ENCODE measurements around the gene VSIG10L.

The VSIG10L gene

DNA sequence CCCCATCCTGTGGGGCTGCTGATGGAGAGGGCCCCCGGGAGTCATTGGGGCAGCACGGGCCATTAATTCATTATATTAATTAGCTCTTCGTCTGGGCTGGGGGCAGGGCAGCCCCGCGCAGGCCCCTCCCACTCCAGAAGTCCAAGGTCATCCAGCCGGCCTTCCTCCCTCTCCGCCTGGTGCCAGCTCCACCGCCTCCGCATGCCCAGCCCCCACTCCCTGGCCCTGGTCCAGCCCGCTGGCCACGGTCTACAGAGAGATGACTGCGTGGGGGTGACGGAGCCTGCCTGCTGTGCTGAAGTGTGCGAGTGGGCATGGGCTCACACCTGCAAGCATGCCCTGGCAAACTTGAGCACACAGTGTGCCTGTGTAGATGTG lies 21.7 kb downstream of the VSIG10L start:
- no peak for DNase-seq (ENCODE audit: low read depth, low spot score)

DNA sequence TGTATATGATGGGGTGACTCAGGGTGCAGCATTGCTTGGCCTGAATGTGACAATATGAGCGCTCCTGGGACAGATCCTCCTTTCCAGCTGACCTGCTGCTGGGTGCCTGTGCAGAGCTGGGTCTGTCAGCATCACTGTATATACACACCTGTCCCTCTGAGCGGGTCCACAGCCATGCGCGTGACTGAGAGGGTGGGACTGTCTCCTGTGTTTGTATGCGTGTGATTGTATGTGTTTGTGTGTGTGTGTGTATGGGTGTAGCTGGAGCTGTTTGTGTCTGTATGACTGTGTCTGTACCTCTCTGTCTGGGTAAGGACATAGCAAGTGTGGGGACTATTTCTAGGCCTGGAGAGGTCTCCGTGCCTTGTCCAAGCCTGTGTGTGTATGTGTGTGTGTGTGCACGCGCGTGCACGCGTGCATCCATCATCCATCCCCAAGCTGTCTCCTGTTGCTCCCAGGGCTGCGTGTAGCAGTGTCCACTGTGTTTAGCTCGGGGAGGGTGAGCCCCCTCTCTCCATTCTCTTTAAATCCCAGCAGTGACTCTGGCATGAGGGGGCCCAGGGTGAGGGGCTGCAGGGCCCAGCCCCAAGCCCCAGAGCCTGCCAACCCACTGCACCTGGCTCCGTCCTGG lies 22.2 kb downstream of the VSIG10L start:
- no peak for DNase-seq (ENCODE audit: low read depth, low spot score)
- no peak overlapping the region for H3K27ac ChIP-seq

More for the DNA sequence above, 21.7 kb downstream of the VSIG10L start:
- no peak overlapping the region for H3K27ac ChIP-seq

DNA sequence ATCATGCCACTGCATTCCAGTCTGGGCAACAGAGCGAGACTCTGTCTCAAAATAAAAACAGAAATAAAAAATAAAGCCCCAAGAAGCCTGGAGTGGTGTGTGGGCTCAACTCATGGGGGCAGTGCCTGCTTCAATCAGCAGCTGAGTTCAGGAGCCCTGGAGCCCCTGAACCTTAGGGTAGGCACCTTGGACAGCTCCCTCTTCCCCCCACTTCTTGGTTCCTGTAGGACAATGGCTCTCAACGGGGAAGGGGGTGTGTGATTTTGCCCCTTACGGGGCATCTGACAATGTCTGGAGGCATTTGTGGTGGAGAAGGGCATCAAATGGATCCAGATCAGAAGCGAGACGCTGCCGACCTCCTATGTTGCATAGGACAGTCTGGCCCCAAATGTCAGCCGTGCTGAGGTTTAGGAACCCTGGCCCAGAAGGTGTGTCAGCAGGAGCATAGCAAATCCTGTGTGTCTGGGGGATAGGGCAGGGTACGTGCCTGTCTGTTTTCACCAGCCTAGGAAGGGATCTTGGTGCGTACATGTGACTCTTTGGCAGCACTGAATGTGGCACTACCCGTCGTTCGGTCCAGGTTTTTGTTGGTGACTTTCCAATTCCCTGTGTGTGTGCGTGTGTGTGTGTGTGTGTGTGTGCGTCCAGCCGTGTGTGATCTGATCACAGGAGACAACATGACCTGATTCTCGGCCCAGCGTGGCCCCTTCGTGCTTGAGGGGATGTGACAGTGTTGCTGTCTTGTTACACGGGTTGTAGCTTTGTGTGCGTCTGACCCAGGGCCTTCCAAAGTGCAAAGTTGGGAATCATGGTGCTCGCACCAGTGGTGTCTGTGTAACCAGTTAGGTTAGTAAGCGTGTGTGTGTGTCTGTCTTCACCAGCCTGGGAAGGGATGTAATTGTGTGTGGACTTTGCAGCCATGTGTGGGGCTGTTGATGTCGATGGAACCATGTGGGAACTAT lies 23.0 kb downstream of the VSIG10L start:
- H3K27ac ChIP-seq, result no peak overlapping the region
- no peak for DNase-seq (ENCODE audit: low read depth, low spot score)

DNA sequence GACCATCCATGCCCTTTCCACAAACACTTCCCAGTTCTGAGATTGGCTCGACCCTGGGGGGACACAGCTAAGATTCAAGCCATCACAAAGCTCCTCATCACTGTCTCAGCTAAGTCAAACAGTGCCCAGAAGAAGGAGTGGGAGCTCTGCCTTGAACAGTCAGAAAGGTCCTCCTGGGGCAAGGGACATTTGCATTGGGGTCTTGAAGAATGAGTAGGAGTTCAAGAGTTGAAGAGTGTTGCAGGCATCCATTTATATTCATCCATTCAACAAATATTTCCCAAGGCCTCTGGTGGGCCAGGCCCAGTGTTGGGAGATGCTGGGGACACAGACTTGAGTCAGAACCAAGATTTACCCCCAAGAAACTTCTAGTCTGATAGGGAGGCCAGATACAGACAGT lies 24.0 kb downstream of the VSIG10L start:
- H3K27ac ChIP-seq, result no peak overlapping the region
- DNase-seq (ENCODE audit: low read depth, low spot score), result no peak

DNA sequence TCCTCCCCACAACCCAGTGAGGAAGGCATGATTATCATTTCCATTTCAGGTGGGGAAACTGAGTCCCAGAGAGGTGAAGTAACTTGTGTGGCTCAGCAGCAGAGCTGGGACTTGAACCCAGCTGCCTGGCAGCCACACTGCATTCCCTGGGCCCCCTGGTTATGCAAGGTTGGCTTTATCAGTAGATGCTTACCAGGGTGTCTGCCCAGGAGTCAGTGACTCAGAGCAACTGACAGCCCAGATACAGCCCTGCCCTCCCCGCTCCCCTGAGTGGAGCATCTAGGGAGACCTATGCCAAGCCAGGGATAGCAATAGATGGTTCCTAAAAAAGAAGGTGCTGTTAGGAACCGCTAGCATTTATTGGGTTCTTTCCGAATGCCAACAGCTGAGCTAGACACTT lies 24.6 kb downstream of the VSIG10L start:
- no peak for DNase-seq (ENCODE audit: low read depth, low spot score)

DNA sequence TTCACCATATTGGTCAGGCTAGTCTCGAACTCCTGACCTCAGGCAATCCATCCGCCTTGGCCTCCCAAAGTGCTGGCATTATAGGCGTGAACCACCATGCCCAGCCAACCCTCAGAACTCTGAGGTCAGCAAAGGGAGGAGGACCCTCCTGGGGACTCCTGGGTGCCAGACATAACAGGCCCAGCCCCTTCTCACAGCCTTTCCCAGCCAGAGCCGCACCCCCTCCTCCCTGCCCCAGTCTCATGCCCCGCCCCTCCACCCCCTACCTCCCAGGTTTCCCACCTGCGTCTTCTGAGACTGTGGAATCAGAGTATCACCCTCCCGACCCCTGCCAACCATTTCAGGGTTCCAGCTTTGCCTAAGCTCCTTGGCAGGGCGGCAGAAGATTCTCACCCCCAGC lies 25.3 kb downstream of the VSIG10L start:
- no peak overlapping the region for H3K27ac ChIP-seq
- no peak for DNase-seq (ENCODE audit: low read depth, low spot score)

More for the DNA sequence above, 24.6 kb downstream of the VSIG10L start:
- H3K27ac ChIP-seq, result no peak overlapping the region

DNA sequence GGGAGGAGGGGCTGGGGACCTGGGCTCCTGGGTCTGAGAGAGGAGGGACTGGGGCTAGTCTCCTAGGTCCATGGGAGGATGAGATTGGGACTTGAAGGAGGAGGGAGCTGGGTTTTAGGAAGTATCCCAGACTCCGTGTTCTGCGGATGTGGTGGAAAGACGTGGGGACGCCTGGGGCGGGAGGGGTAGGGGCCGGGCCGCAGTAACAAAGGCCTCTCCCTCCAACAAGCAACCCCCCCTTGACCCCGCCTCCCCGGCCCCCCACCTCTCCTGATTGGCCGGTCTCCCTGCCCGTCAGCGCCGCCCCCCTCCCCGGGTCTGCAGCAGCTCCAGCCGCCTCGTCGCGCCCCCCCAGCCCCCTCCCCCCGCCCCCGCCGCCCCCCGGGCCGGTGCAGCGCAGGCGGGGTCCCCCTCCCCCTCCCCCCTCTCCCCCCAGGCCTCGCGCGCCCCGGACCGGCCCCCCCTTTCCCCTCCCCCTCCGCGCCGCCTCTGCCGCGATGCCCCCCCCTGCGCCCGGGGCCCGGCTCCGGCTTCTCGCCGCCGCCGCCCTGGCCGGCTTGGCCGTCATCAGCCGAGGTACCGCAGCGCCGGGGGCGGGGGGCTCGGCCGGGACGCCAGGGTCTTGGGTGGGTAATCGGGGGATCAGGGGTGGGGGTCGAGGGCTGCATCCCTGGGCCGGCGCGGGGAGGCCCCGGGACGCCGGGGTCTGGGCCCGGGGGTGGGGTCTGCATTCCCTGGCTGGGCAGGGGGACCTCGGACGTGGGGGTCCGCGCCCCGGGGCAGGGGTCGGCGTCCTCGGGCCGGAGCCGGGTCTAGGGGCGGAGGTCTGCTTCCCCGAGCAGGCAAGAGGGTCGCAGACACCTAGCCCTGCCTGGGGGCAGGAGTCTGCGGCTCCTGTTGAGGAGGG lies 30.3 kb downstream of the VSIG10L start, which contains the start of gene IGLON5:
IGLON5 (plus strand) TSS at position 294 of the 907 bp plus-strand sequence; CDS start at position 498, 204 bp downstream.
- H3K27ac ChIP-seq, result no peak within 1 kb of the TSS
- DNase-seq (ENCODE audit: low read depth, low spot score), result no peak

DNA sequence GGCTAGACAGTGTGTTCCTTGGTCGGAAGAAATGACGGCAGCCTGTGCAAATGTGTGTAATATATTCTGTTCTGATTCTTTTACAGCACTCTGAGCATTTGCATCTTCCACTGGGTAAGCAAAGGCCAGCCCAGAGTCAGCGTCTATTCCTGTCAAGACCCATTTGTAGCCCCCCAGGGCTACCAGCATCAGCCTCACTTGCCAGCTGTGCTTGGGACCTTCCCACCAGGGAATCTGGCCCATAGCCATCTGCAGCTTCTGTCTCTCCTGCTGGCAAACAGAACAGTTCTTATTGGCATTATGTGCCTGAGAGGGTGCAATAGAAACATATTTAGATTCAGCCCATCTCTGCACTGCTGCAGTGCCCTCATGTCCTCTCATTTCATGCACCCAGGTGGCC lies 36.5 kb downstream of the VSIG10L start:
- H3K27ac ChIP-seq, result no peak overlapping the region
- DNase-seq (ENCODE audit: low read depth, low spot score), result no peak

DNA sequence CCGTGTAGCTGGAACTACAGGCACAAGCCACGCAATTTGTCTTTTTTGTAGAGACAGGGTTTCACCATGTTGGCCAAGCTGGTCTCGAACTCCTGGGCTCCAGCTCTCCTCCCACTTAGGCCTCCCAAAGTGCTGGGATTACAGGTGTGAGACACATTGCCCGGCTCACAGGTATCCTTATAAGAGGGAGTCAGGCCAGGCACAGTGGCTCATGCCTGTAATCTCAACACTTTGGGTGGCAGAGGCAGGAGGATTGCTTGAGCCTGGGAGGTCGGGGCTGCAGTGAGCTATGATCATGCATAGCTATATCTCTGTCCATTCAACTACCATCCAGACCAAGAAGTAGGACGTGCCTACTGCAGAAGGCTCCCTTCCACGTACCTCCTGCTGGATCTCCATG lies 40.7 kb downstream of the VSIG10L start:
- DNase-seq (ENCODE audit: low read depth, low spot score), result no peak
- H3K27ac ChIP-seq, result no peak overlapping the region

DNA sequence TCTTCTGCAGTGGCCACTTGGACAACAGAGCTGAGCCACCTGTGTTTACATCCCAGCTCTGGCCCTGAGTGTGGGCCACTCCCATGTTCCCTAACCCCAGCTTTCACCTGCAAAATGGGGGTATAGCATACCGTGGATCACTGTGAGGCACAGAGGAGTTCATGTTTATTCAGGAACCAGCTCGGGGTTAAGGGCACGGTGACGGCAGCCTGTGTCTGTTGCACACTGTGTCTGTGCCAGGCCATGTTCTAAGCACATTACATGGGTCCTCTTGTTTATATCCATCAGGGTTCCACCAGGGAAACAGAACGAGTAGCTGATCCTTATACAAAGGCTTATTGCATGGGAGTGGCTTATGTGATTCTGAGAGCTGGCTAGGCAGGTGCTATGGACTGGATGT lies 44.5 kb downstream of the VSIG10L start:
- DNase-seq (ENCODE audit: low read depth, low spot score), result no peak

DNA sequence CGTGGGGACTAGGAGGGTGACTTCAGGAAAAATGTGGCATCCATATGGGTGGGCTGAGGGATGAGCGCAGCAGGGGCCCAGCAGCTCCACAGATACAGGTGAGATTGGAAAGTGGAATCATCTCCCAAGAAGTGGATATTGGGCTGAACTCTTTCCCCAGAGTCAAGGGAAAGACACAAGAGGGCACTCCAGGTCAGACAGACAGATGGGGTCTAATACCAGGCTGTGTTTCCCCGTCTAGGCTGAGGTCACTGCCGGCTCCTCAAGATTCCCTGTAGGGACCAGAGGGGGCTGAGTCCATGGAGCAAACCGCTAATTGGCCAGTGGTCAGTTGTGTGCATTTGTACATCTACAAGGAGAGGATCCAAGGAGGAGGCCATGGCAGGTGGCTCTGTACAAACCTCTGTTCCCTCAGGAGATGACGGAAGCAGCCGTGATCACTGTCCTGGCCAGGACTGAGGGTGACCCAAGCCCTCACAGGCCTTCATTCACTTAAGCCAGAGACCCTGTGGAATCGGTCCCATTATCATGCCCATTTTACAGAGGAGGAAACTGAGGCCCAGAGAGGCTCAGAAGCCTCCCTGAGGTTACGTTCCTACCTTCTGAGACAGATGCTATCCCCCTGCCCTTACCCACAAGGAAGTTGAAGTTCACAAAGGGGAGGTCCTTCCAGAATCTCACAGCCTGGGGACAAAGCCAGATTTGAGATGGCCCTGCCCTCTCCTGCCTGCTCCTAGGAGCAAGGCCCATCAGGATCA lies 45.4 kb downstream of the VSIG10L start:
- DNase-seq (ENCODE audit: low read depth, low spot score), result no peak
- no peak overlapping the region for H3K27ac ChIP-seq

More for the DNA sequence above, 44.5 kb downstream of the VSIG10L start:
- no peak overlapping the region for H3K27ac ChIP-seq

DNA sequence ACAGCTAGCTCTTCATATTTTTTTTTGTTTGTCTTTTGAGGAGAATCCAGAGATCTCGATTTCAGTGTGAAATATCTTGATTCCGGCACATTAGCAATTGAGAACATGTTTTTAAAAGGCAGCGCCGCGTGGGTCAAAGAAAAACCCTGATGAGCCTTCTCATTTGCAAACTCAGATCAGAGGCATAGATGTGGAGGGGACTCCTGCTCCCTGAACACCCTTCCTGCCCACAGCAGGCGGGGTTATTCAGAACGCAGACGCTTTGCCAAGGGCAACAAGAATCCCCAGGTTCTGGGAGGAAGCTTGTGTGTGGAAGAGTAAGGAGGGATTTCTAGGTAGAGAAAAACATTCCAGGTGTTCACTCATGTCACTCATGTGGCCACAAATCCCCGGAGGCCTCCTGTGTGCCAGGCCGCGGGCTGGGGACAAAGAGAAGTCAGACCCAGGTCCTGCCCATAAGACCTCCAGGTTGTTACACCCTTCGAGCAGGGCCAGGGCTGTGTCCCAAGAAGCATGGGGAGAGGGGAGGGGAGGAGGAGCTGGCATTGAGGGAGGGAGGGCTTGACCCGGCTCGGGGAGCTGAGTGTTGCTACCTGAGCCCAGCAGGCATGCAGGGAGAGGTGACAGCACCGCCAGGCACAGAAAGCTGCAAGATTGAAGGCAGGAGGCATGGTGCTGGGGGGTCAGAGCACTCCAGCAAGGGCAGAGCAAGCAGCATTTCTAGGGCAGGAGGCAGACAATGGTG lies 46.4 kb downstream of the VSIG10L start:
- H3K27ac ChIP-seq, result no peak overlapping the region
- DNase-seq (ENCODE audit: low read depth, low spot score), result no peak

DNA sequence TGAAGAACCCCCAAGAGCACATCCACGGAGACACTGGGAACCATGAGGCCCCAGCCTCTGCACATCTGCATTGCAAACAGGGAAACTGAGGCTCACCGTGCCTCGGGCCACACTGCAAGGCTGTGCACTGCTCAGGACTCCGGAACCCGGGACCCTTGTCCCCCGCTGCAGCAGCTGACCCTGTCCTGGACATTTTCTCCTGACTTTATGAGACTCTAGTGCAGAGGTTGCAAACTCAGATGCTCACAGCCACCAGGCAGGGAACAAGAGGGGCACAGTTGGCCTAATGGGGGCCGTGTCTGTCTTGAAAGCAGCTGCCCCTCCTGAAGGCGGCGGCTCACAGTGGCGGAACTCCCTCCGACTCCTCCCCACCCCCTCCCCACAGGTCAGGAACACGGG lies 47.0 kb downstream of the VSIG10L start:
- no peak overlapping the region for H3K27ac ChIP-seq
- DNase-seq (ENCODE audit: low read depth, low spot score), result no peak

DNA sequence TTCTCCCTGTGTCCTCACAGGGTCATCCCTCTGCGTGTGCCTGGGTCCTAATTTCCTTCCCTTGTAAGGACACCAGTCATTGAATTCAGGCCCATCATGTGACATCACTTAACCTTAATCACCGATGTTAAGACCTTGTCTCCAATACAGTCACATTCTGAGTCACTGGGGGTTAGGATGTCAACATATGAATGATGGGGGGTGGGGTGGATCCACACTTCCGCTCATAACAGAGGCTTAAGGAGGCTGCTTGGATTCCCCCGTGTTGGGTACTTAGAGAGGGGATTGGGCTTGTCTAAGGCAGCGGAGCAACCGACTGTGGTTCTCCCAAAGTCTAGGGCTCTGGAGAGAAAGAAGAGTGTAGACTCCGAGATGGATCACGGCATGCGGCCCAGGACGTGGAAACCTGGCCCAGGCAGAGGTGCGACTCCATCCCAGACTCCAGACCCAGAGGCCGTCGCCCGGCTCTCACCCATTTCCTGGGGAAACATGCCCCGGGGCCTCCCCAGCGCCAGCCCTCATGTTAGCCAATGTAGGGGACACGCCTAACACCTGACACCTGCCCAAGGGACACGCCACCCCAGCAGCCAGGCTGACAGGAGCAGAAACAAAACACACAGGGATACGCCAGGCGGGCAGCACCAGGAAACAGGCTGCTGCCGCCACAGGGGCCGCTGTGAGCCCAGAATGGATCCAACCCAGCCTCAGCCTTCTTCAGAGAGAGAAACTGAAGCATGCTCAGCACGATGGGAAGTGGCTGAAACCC lies 47.5 kb downstream of the VSIG10L start:
- DNase-seq (ENCODE audit: low read depth, low spot score), result no peak
- H3K27ac ChIP-seq, result no peak overlapping the region

DNA sequence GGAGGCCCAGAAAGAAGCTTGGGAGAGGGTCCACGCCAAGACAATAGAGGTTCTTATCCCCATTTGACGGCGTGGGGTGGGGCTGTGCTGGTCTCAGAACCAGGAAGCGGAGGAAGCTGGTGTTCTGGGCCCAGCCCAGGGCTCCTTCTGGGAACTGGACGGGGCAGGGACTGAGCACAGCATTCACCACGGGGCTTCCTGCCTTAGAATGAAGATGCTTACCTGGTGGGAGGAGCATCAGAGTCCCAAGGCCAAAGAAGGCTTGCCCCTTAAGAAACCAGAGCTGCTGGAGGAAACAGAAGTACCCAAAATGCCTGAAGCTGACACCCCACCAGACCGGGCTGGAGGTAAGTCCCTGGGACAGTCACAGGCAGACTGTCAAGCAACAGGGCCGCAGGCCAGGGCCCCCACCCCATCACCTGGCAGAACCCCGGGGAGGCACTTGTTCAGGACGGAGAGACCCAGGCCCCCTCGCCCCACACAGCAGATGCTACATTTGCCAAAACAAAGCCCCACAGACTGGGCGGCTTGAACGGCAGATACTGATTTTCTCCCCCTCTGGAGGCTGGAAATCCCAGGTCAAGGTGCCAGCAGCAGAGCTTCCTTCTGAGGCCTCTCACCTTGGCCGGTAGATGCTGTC lies 48.2 kb downstream of the VSIG10L start:
- no peak for DNase-seq (ENCODE audit: low read depth, low spot score)

DNA sequence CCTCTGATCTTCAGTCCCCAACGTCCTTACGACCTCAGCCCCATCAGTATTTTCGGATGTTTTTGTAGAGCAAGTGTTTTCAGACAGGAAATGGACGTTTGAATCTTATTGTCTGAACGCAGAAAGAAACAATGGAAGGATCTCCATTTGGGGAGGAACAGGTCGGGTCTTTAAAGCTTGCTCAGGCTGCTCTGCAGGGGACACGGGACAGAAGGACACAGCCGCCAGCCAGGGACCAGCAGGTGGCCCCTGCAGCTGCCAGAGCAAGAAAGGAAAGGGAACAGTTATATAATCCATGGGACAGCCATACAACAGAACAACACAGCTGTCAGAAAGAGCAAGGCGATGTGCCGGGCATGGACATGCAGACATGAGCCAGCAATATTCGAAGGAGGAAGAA lies 49.0 kb downstream of the VSIG10L start:
- no peak for DNase-seq (ENCODE audit: low read depth, low spot score)
- H3K27ac ChIP-seq, result no peak overlapping the region

More for the DNA sequence above, 48.2 kb downstream of the VSIG10L start:
- H3K27ac ChIP-seq, result no peak overlapping the region

DNA sequence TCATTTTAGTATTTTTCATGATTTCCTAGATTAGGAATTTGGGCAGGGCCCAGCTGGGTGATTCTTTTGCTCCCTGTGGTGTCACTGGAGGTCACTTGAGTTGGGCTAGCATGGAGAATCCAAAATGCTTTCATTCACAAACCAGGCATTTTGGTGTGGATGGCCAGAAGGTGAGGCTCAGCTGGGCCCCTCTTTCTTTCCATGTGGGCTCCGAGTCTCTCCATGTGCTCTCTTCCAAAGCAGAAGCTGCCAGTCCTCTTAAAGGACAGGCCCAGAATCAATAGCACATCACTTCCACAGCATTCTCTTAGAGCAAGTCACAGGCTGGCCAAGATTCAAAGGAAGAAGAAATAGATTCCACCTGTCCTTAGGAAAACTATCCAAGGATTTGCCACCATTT lies 52.3 kb downstream of the VSIG10L start:
- H3K27ac ChIP-seq, result no peak overlapping the region
- no peak for DNase-seq (ENCODE audit: low read depth, low spot score)

DNA sequence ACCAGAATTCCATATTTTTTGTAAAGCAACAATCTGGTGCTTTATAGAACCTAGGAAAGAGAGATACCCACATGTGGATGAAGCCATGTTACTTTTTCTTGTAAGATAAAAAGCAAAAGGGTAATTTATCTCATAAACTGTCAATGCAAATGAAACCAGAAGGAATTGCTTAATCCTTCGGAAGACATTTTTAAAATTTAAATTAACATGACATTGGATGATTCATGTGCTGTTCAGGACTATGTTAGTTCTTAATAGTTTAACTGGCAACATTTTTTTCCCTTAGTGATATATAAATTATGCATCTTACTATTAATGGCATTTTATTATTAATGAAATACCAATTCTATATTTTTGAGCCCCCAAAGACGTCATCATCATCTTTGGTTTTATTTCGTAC lies 56.3 kb downstream of the VSIG10L start:
- no peak overlapping the region for H3K27ac ChIP-seq
- DNase-seq (ENCODE audit: low read depth, low spot score), result no peak
